Endothelial cell of umbilical vein (primary cell): Measurements from ENCODE around the gene ABTB2.

Experiments used
- EZH2 ChIP-seq: IDR thresholded peaks from 2 replicates; pipeline ENCODE4 v1.6.1; 2012; ENCODE audit warnings: borderline replicate concordance, low read depth, mild to moderate bottlenecking, moderate library complexity, low read length, inconsistent platforms; ENCODE audit not compliant: severe bottlenecking
- JUN ChIP-seq: IDR thresholded peaks from 2 replicates; pipeline ENCODE4 v1.6.1; 2011; ENCODE audit warnings: borderline replicate concordance, low read depth; ENCODE audit not compliant: insufficient read length, insufficient read depth
- TF ChIP-seq, protein P1 (sequence below), 2 donors: IDR thresholded peaks; 1 replicate in 1 of 2; 2 replicates in 1 of 2; pipeline ENCODE4 v1.5.1; 2011; ENCODE audit warnings: low read length in 2 of 2, mild to moderate bottlenecking in 2 of 2, moderate library complexity in 2 of 2, control low read depth in 1 of 2, inconsistent platforms in 1 of 2, low read depth in 1 of 2; ENCODE audit not compliant: insufficient read depth in 1 of 2; ENCODE audit errors: extremely low read depth in 1 of 2

DNA sequence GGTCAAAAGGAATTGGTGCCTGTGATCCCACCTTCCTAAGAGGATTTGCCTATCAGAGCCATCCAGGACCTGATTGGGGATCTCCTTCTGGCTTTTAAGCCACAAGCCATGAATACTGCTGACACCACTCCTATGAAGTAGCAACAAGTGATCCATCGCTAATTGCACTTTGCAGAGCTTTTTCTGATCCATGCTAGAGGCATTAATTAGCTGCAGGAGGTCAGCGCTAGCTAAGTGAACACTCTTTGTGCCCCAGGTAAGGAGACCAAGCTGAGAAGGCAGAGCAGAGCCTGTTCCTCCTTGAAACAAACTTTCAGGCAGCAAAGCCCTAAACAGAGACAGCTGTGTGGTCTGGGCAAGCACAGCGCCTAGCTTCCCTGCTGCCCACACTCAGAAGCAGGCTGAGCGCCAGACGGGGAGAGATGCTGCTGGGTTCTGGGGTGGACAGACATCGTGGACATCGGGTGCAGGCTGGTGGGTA lies 122.2 kb downstream of the ABTB2 start:
- TF ChIP-seq, protein P1, sequence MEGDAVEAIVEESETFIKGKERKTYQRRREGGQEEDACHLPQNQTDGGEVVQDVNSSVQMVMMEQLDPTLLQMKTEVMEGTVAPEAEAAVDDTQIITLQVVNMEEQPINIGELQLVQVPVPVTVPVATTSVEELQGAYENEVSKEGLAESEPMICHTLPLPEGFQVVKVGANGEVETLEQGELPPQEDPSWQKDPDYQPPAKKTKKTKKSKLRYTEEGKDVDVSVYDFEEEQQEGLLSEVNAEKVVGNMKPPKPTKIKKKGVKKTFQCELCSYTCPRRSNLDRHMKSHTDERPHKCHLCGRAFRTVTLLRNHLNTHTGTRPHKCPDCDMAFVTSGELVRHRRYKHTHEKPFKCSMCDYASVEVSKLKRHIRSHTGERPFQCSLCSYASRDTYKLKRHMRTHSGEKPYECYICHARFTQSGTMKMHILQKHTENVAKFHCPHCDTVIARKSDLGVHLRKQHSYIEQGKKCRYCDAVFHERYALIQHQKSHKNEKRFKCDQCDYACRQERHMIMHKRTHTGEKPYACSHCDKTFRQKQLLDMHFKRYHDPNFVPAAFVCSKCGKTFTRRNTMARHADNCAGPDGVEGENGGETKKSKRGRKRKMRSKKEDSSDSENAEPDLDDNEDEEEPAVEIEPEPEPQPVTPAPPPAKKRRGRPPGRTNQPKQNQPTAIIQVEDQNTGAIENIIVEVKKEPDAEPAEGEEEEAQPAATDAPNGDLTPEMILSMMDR (IDR thresholded peaks at IDR 0.05; ENCODE audit: extremely low read depth in 1 of 2, insufficient read depth in 1 of 2, low read depth in 1 of 2, low read length in 2 of 2) = no peak
- TF ChIP-seq EZH2 (no peak), JUN (no peak)
